ENCODE results near the gene CASR. TPM values are rescaled to one million over a fixed set of nuclear protein-coding genes. Genes with fewer than 3 reads are reported as not detected.

Gene CASR
- total RNA-seq, 4 donors from 2014 or later: 0.37 to 1.4 TPM; not detected in 2

DNA sequence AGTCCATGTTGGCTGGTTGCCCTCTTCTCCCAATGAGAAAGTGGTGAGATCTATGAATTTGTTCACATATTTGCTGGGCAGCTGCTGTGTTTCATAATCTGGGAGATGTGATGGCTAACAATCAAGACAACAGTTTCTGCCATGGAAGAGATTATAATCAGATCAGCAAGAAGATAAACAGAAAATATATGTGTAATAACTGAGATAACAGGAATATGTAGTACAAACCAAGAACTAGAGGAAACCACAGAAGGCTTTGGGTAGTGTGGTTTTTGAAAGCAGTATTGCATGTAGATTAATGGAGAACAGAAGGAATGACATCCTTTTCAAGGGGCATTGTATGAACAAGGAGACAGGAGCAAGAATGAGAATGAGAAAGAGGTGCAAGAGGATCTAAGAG is 129.4 kb downstream of the CASR start:
- intact Hi-C loops (cut with DNase I; ENCODE audit: low total_unique reads): no loop called here
- no peak for DNase-seq
- H3K9me3 ChIP-seq: no peaks in the 10 kb centered on the region
- H3K27ac ChIP-seq: peak overlapping the region in 1 of 4 donors; percentile 65
- in situ Hi-C loops (cut with MboI; ENCODE audit: low pct_ligation_motif_present in 1 of 4, low pct_unique_long_range_greater_than_20kb in 1 of 4, low sequenced_read_pairs in 3 of 4): no loop called here
- peaks cover 9 to 34% (median 21%) of the 10 kb centered on the region in 4 donors for H3K4me1 ChIP-seq
- no peaks in the 10 kb centered on the region for H3K36me3 ChIP-seq
- no peak overlapping the region for H3K4me3 ChIP-seq
- TF ChIP-seq POLR2AphosphoS5 (IDR thresholded peaks at IDR 0.05): no peak
- no peaks in the 10 kb centered on the region for H3K27me3 ChIP-seq

- Histone ChIP-seq H3K27ac (peak overlapping the region in 2 of 4 donors; percentile 65 to 76), H3K36me3 (no peaks in the 10 kb centered on the region), H3K4me3 (no peak overlapping the region), H3K9me3 (no peaks in the 10 kb centered on the region), H3K4me1 (peaks cover 9 to 34% (median 21%) of the 10 kb centered on the region in 4 donors), H3K27me3 (no peaks in the 10 kb centered on the region)
- no peak for DNase-seq
- TF ChIP-seq EP300 (IDR thresholded peaks at IDR 0.05; ENCODE audit: low read depth) (no peak), POLR2AphosphoS5 (IDR thresholded peaks at IDR 0.05) (no peak), POLR2A (IDR thresholded peaks at IDR 0.05) (no peak)
- TF ChIP-seq, protein P1, sequence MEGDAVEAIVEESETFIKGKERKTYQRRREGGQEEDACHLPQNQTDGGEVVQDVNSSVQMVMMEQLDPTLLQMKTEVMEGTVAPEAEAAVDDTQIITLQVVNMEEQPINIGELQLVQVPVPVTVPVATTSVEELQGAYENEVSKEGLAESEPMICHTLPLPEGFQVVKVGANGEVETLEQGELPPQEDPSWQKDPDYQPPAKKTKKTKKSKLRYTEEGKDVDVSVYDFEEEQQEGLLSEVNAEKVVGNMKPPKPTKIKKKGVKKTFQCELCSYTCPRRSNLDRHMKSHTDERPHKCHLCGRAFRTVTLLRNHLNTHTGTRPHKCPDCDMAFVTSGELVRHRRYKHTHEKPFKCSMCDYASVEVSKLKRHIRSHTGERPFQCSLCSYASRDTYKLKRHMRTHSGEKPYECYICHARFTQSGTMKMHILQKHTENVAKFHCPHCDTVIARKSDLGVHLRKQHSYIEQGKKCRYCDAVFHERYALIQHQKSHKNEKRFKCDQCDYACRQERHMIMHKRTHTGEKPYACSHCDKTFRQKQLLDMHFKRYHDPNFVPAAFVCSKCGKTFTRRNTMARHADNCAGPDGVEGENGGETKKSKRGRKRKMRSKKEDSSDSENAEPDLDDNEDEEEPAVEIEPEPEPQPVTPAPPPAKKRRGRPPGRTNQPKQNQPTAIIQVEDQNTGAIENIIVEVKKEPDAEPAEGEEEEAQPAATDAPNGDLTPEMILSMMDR (IDR thresholded peaks at IDR 0.05): no peak
- 64 to 70% methylated on average over 3 of the region's 3 CpGs for WGBS, 2 donors (ENCODE audit: low coverage in 1 of 2)
- in situ Hi-C loops (cut with MboI; ENCODE audit: low pct_ligation_motif_present in 1 of 4, low pct_unique_long_range_greater_than_20kb in 1 of 4, low sequenced_read_pairs in 3 of 4) (no loop called here), intact Hi-C loops (cut with DNase I; ENCODE audit: low total_unique reads) (no loop called here)
These were observed 129.8 kb downstream of the CASR start for GRCh38 chr3:122313281-122313680.

- Histone ChIP-seq H3K4me3 (no peak overlapping the region), H3K9me3 (no peaks in the 10 kb centered on the region), H3K27me3 (no peaks in the 10 kb centered on the region), H3K4me1 (peaks cover 9 to 34% (median 21%) of the 10 kb centered on the region in 4 donors), H3K36me3 (no peaks in the 10 kb centered on the region), H3K27ac (peak overlapping the region; percentile 65 to 76 (median 74))
- no peak for DNase-seq
- intact Hi-C loops (cut with DNase I; ENCODE audit: low total_unique reads) (no loop called here), in situ Hi-C loops (cut with MboI; ENCODE audit: low pct_ligation_motif_present in 1 of 4, low pct_unique_long_range_greater_than_20kb in 1 of 4, low sequenced_read_pairs in 3 of 4) (no loop called here)
- no peak for TF ChIP-seq POLR2A (IDR thresholded peaks at IDR 0.05)
- peak in 1 of 3 donors; percentile 32 for TF ChIP-seq POLR2AphosphoS5 (IDR thresholded peaks at IDR 0.05)
- 62% methylated on average over 2 of the region's 2 CpGs; no CpG with 5 or more reads in 1 of the 2 donors for WGBS, 2 donors (ENCODE audit: low coverage in 1 of 2)
These were observed 130.9 kb downstream of the CASR start for GRCh38 chr3:122314228-122314876.

- intact Hi-C loops (cut with DNase I; ENCODE audit: low total_unique reads): no loop called here
These were observed 132.2 kb downstream of the CASR start for GRCh38 chr3:122315619-122316018.

GRCh38 chr3:122316368-122316767 is 132.9 kb downstream of the CASR start:
- Histone ChIP-seq H3K9me3 (no peaks in the 10 kb centered on the region), H3K36me3 (no peaks in the 10 kb centered on the region), H3K4me3 (no peak overlapping the region), H3K27ac (no peak overlapping the region), H3K27me3 (no peaks in the 10 kb centered on the region), H3K4me1 (peaks cover 0 to 26% (median 13%) of the 10 kb centered on the region in 4 donors)
- in situ Hi-C loops (cut with MboI; ENCODE audit: low pct_ligation_motif_present in 1 of 4, low pct_unique_long_range_greater_than_20kb in 1 of 4, low sequenced_read_pairs in 3 of 4) (no loop called here), intact Hi-C loops (cut with DNase I; ENCODE audit: low total_unique reads) (no loop called here)
- no peak for DNase-seq
- TF ChIP-seq EP300 (IDR thresholded peaks at IDR 0.05; ENCODE audit: low read depth) (no peak), POLR2A (IDR thresholded peaks at IDR 0.05) (no peak), POLR2AphosphoS5 (IDR thresholded peaks at IDR 0.05) (no peak)
- TF ChIP-seq, protein P1 (IDR thresholded peaks at IDR 0.05): no peak
- WGBS, 2 donors (ENCODE audit: low coverage in 1 of 2): 71 to 94% methylated on average over 5 of the region's 5 CpGs

More at GRCh38 chr3:122315619-122316018, 132.2 kb downstream of the CASR start:
- in situ Hi-C loops (cut with MboI; ENCODE audit: low pct_ligation_motif_present in 1 of 4, low pct_unique_long_range_greater_than_20kb in 1 of 4, low sequenced_read_pairs in 3 of 4): no loop called here
- H3K36me3 ChIP-seq: no peaks in the 10 kb centered on the region
- H3K27ac ChIP-seq: no peak overlapping the region
- WGBS, 2 donors (ENCODE audit: low coverage in 1 of 2): 53 to 77% methylated on average over 3 to 4 of the region's 4 CpGs
- no peaks in the 10 kb centered on the region for H3K27me3 ChIP-seq
- no peak for DNase-seq
- H3K9me3 ChIP-seq: no peaks in the 10 kb centered on the region
- TF ChIP-seq POLR2A (IDR thresholded peaks at IDR 0.05) (no peak), EP300 (IDR thresholded peaks at IDR 0.05; ENCODE audit: low read depth) (no peak), POLR2AphosphoS5 (IDR thresholded peaks at IDR 0.05) (no peak)
- TF ChIP-seq, protein P1 (IDR thresholded peaks at IDR 0.05): no peak
- peaks cover 5 to 33% (median 19%) of the 10 kb centered on the region in 4 donors for H3K4me1 ChIP-seq
- H3K4me3 ChIP-seq: no peak overlapping the region

All from transverse colon (tissue), 4 donors.